K562 (cell line): ENCODE measurements around the gene LRRC10. TPM values are rescaled to one million over a fixed set of nuclear protein-coding genes. Genes with fewer than 3 reads are reported as not detected.
A peak's percentile ranks its signal among the peaks of the same experiment; 100 is the strongest.

ENCODE experiments used
- BRCA1 ChIP-seq, 2 experiments: fragments of 450-650 bp in 1 of 2; sonication (generic) in 1 of 2; formaldehyde crosslinking in 1 of 2; IDR thresholded peaks; 2 replicates each; pipeline versions ENCODE4 v1.5.0 to v1.6.1; 2017 to 2020; ENCODE audit warnings: mild to moderate bottlenecking in 1 of 2, missing genetic modification reagents in 1 of 2
- CHD4 ChIP-seq: fragments of 200-600 bp; sonication (generic); IDR thresholded peaks from 3 replicates; pipeline ENCODE4 v1.6.1; 2012; ENCODE audit warnings: low read depth, mild to moderate bottlenecking, mixed read lengths, low read length, inconsistent platforms; ENCODE audit not compliant: insufficient read depth, insufficient replicate concordance, poor library complexity, severe bottlenecking
- DEAF1 ChIP-seq: fragments of 450-650 bp; formaldehyde crosslinking; IDR thresholded peaks from 2 replicates; pipeline ENCODE4 v1.4.0; 2020; ENCODE audit warnings: mild to moderate bottlenecking, moderate library complexity
- ELK1 ChIP-seq: sonication (generic); formaldehyde crosslinking; IDR thresholded peaks from 2 replicates; pipeline ENCODE4 v1.8.1; 2022; ENCODE audit warnings: missing genetic modification reagents
- ERF ChIP-seq: fragments of 450-650 bp; formaldehyde crosslinking; IDR thresholded peaks from 2 replicates; pipeline ENCODE4 v1.4.0; 2020; ENCODE audit warnings: mild to moderate bottlenecking, mixed read lengths
- FOSL1 ChIP-seq: fragments of 200-800 bp; sonication (Bioruptor generic); conservative IDR thresholded peaks from 2 replicates; pipeline ENCODE4 v1.6.1; 2016; ENCODE audit warnings: missing genetic modification characterization, missing compliant biosample characterization
- MAFG ChIP-seq: fragments of 450-650 bp; conservative IDR thresholded peaks from 2 replicates; pipeline ENCODE4 v1.6.1; 2016; ENCODE audit warnings: missing genetic modification characterization, missing compliant biosample characterization
- NCOA2 ChIP-seq, 2 experiments: fragments of 450-650 bp; IDR thresholded peaks; 2 replicates each; pipeline ENCODE4 v1.6.1; 2018; ENCODE audit warnings: mild to moderate bottlenecking in 2 of 2, moderate library complexity in 1 of 2; ENCODE audit not compliant: partially characterized antibody in 2 of 2
- PCBP2 ChIP-seq: fragments of 200-400 bp; formaldehyde crosslinking; IDR thresholded peaks from 2 replicates; pipeline ENCODE4 v1.6.1; 2018; ENCODE audit warnings: low read length, low read depth, mild to moderate bottlenecking, moderate library complexity; ENCODE audit not compliant: poor library complexity, severe bottlenecking
- PYGO2 ChIP-seq: fragments of 450-650 bp; IDR thresholded peaks from 2 replicates; pipeline ENCODE4 v1.6.1; 2016; ENCODE audit warnings: mild to moderate bottlenecking, missing genetic modification characterization, moderate library complexity, missing compliant biosample characterization
- RBM22 ChIP-seq: fragments of 200-400 bp; formaldehyde crosslinking; IDR thresholded peaks from 2 replicates; pipeline ENCODE4 v1.6.1; 2018; ENCODE audit warnings: low read length, low read depth; ENCODE audit not compliant: poor library complexity, severe bottlenecking
- SETDB1 ChIP-seq: IDR thresholded peaks from one replicate; pipeline ENCODE4 v1.6.1; 2012; ENCODE audit warnings: low read length, control low read depth, inconsistent platforms
- SP1 ChIP-seq: sonication (generic); formaldehyde crosslinking; IDR thresholded peaks from 2 replicates; pipeline ENCODE4 v1.8.1; 2022; ENCODE audit warnings: mild to moderate bottlenecking, missing genetic modification reagents
- STAT5A ChIP-seq: IDR thresholded peaks from 2 replicates; pipeline ENCODE4 v1.6.1; 2012; ENCODE audit warnings: low read length, inconsistent platforms, borderline replicate concordance
- TAL1 ChIP-seq: fragments of 450-650 bp; IDR thresholded peaks from 2 replicates; pipeline ENCODE4 v1.6.1; 2016; ENCODE audit warnings: mild to moderate bottlenecking
- TSC22D4 ChIP-seq: fragments of 450-650 bp; IDR thresholded peaks from 2 replicates; pipeline ENCODE4 v1.6.1; 2016; ENCODE audit warnings: missing genetic modification characterization, missing biosample characterization, control low read depth
- TSHZ1 ChIP-seq: fragments of 250-450 bp; sonication (Bioruptor Pico); IDR thresholded peaks from 2 replicates; pipeline ENCODE4 v1.4.0; 2020; ENCODE audit warnings: mild to moderate bottlenecking, moderate library complexity
- ZNF384 ChIP-seq: IDR thresholded peaks from 2 replicates; pipeline ENCODE4 v1.6.1; 2012; ENCODE audit warnings: low read depth, low read length, improper control_type of control experiment
- ZNF398 ChIP-seq: fragments of 250-450 bp; sonication (Bioruptor Pico); IDR thresholded peaks from 2 replicates; pipeline ENCODE4 v1.8.0; 2021; ENCODE audit warnings: moderate library complexity, mild to moderate bottlenecking, inconsistent platforms
- ZNF444 ChIP-seq: fragments of 250-450 bp; sonication (Bioruptor Pico); IDR thresholded peaks from 2 replicates; pipeline ENCODE4 v1.4.0; 2020; ENCODE audit warnings: mild to moderate bottlenecking, moderate library complexity
- polyA plus RNA-seq, 8 experiments: library from polyadenylated mRNA; depleted of rRNA in 4 of 8; stranded (reverse) in 5 of 8; unstranded in 3 of 8; fragments of >200 nt; fragmentation: Nextera tagmentation in 2 of 8; fragmentation: Illumina TruSeq in 1 of 8; extraction: Ambion mirVana in 2 of 8; extraction: Trizol in 1 of 8; gene quantifications; 2 replicates each; pipeline versions ENCODE4 v1.2.1 to v1.2.3, GENCODE V29; 2011 to 2014; ENCODE audit warnings: inconsistent platforms in 1 of 8, missing spikeins in 1 of 8
- total RNA-seq, 7 experiments: library from RNA; depleted of rRNA in 6 of 7; stranded (reverse); fragments of >200 nt in 6 of 7; fragmentation: Illumina TruSeq in 2 of 7; extraction: Trizol in 2 of 7; gene quantifications; 2 replicates each; pipeline versions ENCODE4 v1.2.1 to v1.2.3, GENCODE V29; 2011 to 2021; ENCODE audit warnings: low replicate concordance in 1 of 7

The LRRC10 gene
- total and polyA plus RNA-seq, 9 of the 15 experiments (the other 6 are each of a cell fraction or from before 2014, with no cell fraction given), result 0.09 TPM; not detected in 8

- TF ChIP-seq ZNF398, result no peak
- peak; percentile 98 for TF ChIP-seq STAT5A
- TF ChIP-seq FOSL1 (tag), result peak; percentile 86
- no peak for TF ChIP-seq RBM22
- peak; percentile 63; the same call in 1 of the 2 replicates for TF ChIP-seq ZNF384
- peak; percentile 27; the same call in 1 of the 2 replicates for TF ChIP-seq DEAF1
- peak; percentile 44 to 80 for TF ChIP-seq NCOA2 (IDR thresholded peaks at IDR 0.05; ENCODE audit: partially characterized antibody in 2 of 2)
- TF ChIP-seq BRCA1 (IDR thresholded peaks at IDR 0.05), result no peak
- TF ChIP-seq BRCA1 (CRISPR knock-in tag; IDR thresholded peaks at IDR 0.05), result no peak
- TF ChIP-seq PCBP2, result no peak
- TF ChIP-seq PYGO2 (tag), result peak; percentile 14; the same call in 1 of the 2 replicates
- TF ChIP-seq SP1 (CRISPR knock-in tag), result peak; percentile 84
- TF ChIP-seq TAL1, result peak; percentile 99
- TF ChIP-seq ERF (CRISPR knock-in tag), result peak; percentile 96
- no peak for TF ChIP-seq TSC22D4
- no peak for TF ChIP-seq TSHZ1
- no peak for TF ChIP-seq SETDB1
- TF ChIP-seq ELK1 (CRISPR knock-in tag), result no peak
- no peak for TF ChIP-seq ZNF444 (CRISPR knock-in tag)
- TF ChIP-seq CHD4, result no peak
- 0 out of 2 replicates have a peak, but pooled peaks have one; percentile 12 for TF ChIP-seq MAFG
Measured at GRCh38 chr12:69623970-69624369, 13.3 kb upstream of the LRRC10 start (continued).
